Duodenal mucosa (tissue), 2 donors: ENCODE data around the gene AHCYL1.

Experiments used
- H3K27ac ChIP-seq: one replicate; pipeline ENCODE4 v1.7.0; 2013; ENCODE audit warnings: low read depth, low read length
- H3K27me3 ChIP-seq, 2 donors: one replicate each; pipeline ENCODE4 v1.7.0; 2013; ENCODE audit warnings: low read length in 2 of 2, control low read depth in 1 of 2; ENCODE audit not compliant: insufficient read depth in 2 of 2, control insufficient read depth in 1 of 2
- H3K36me3 ChIP-seq, 2 donors: one replicate each; pipeline ENCODE4 v1.7.0; 2013; ENCODE audit warnings: low read length in 2 of 2, control low read depth in 1 of 2; ENCODE audit not compliant: insufficient read depth in 2 of 2, control insufficient read depth in 1 of 2
- H3K4me1 ChIP-seq, 2 donors: one replicate each; pipeline ENCODE4 v1.7.0; 2013; ENCODE audit warnings: low read length in 2 of 2, control low read depth in 1 of 2; ENCODE audit not compliant: insufficient read depth in 2 of 2, control insufficient read depth in 1 of 2
- H3K4me3 ChIP-seq, 2 donors: one replicate each; pipeline ENCODE4 v1.7.0; 2013; ENCODE audit warnings: low read length in 2 of 2, low read depth in 1 of 2
- H3K9ac ChIP-seq, 2 donors: one replicate each; pipeline ENCODE4 v1.7.0; 2013; ENCODE audit warnings: low read length in 2 of 2, low read depth in 1 of 2
- H3K9me3 ChIP-seq, 2 donors: one replicate each; pipeline ENCODE4 v1.7.0; 2013; ENCODE audit warnings: low read length in 2 of 2, control low read depth in 1 of 2; ENCODE audit not compliant: control insufficient read depth in 1 of 2

The AHCYL1 gene

DNA sequence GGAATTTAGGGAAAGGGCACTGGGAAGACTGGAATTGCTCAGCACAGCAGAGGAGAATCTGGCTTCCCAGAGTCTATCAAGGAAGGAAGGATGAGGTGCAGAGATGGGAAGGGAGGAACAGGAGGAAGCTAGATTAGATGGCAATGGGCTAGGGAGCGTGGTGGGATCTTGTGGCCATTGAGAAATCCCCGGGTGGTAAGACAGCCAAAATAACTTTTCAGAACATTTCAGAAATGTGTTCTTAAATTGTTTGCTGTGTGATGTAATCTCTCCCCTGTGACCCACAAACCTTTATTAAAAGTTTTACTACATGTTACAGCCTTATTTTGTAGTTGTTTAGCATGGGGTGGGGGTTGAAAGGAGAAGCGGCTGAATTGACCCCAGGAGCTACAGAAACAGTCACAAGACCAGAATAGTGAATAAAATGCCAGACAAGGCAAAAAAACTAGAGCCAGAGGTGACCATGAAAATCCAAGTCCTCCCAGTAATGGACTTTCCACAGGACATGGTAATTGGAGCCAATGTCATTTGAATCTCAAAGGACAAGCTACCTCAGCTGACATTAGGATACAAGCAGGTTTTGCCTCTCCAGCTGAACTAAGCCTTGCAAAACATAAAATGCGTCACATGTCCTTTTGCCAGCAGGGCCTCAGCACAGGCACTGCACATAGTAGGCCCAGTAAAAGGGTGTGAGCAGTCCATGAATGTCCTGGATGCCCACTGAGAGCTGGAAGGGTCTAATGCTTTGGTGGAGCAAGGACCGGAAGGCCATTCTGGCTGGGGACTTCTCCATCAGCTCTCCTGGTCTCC, 980 bp upstream of the AHCYL1 start:
- Histone ChIP-seq H3K27me3 (no peaks in the 10 kb centered on the region), H3K4me1 (peaks cover 38 to 52% of the 10 kb centered on the region in 2 donors), H3K9me3 (no peaks in the 10 kb centered on the region), H3K9ac (no peak overlapping the region), H3K36me3 (no peaks in the 10 kb centered on the region), H3K27ac (no peak overlapping the region), H3K4me3 (no peak overlapping the region)

GRCh38 chr1:109984190-109984455, 442 bp upstream of the AHCYL1 start:
- H3K4me1 ChIP-seq = peaks cover 42 to 56% of the 10 kb centered on the region in 2 donors
- no peaks in the 10 kb centered on the region for H3K36me3 ChIP-seq
- H3K4me3 ChIP-seq = peak overlapping the region; percentile 83 to 94
- no peaks in the 10 kb centered on the region for H3K27me3 ChIP-seq
- H3K9ac ChIP-seq = peak overlapping the region in 1 of 2 donors; percentile 90
- H3K27ac ChIP-seq = no peak overlapping the region
- no peaks in the 10 kb centered on the region for H3K9me3 ChIP-seq

- no peaks in the 10 kb centered on the region for H3K27me3 ChIP-seq
- peak overlapping the region; percentile 83 to 94 for H3K4me3 ChIP-seq
- H3K4me1 ChIP-seq = peaks cover 47 to 48% of the 10 kb centered on the region in 2 donors
- peaks cover 0 to 3% of the 10 kb centered on the region in 2 donors for H3K36me3 ChIP-seq
- peak overlapping the region; percentile 90 to 98 for H3K9ac ChIP-seq
- peak overlapping the region; percentile 93 for H3K27ac ChIP-seq
- no peaks in the 10 kb centered on the region for H3K9me3 ChIP-seq
Observed at GRCh38 chr1:109985247-109986053, 885 bp downstream of the AHCYL1 start.

GRCh38 chr1:109986054-109986444, 1.5 kb downstream of the AHCYL1 start:
- Histone ChIP-seq H3K27me3 (no peaks in the 10 kb centered on the region), H3K27ac (no peak overlapping the region), H3K9me3 (no peaks in the 10 kb centered on the region), H3K36me3 (peaks cover 0 to 3% of the 10 kb centered on the region in 2 donors), H3K9ac (peak overlapping the region; percentile 90 to 98), H3K4me1 (peaks cover 42 to 44% of the 10 kb centered on the region in 2 donors), H3K4me3 (peak overlapping the region; percentile 83 to 94)

DNA sequence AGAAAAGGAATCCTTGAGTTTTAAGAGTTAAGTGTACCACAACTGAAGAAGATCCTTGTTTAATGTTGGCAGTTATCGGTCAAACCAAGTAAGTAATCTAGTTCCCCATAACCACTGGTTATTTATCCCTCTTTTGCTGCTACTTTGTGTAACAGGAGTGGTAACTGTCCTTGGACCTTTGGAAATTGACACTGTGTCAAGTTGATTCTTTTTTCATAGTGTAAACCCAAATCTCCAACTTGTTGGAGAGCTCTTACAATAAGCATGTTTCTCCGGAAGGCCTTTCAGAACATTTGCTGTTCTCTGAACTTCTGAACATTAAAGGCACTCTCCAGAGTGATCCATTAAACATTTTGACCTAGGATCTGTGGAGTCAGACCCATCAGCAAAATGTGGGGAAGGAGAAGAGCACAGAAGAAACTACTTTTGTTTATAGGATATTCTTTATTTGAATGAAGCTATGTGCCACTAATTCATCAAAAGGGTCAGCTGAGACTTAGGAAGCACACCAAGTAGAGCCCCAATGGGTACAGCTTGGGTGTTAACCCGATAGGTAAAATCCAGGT, 3.9 kb downstream of the AHCYL1 start:
- H3K4me3 ChIP-seq = no peak overlapping the region
- peaks cover 44 to 52% of the 10 kb centered on the region in 2 donors for H3K4me1 ChIP-seq
- H3K36me3 ChIP-seq = peaks cover 0 to 3% of the 10 kb centered on the region in 2 donors
- no peak overlapping the region for H3K27ac ChIP-seq
- no peak overlapping the region for H3K9ac ChIP-seq
- no peaks in the 10 kb centered on the region for H3K9me3 ChIP-seq
- H3K27me3 ChIP-seq = no peaks in the 10 kb centered on the region

GRCh38 chr1:109989506-109990301, 5.1 kb downstream of the AHCYL1 start:
- H3K27me3 ChIP-seq = no peaks in the 10 kb centered on the region
- H3K9me3 ChIP-seq = no peaks in the 10 kb centered on the region
- peaks cover 0 to 3% of the 10 kb centered on the region in 2 donors for H3K36me3 ChIP-seq
- H3K27ac ChIP-seq = no peak overlapping the region
- H3K9ac ChIP-seq = no peak overlapping the region
- H3K4me1 ChIP-seq = peaks cover 47 to 60% of the 10 kb centered on the region in 2 donors
- no peak overlapping the region for H3K4me3 ChIP-seq

- Histone ChIP-seq H3K9ac (no peak overlapping the region), H3K4me1 (peaks cover 49 to 66% of the 10 kb centered on the region in 2 donors), H3K36me3 (peaks cover under 1 to 3% of the 10 kb centered on the region in 2 donors), H3K27ac (no peak overlapping the region), H3K4me3 (no peak overlapping the region), H3K9me3 (no peaks in the 10 kb centered on the region), H3K27me3 (no peaks in the 10 kb centered on the region)
Observed at GRCh38 chr1:109990302-109990653, 5.7 kb downstream of the AHCYL1 start.

- Histone ChIP-seq H3K27me3 (no peaks in the 10 kb centered on the region), H3K27ac (no peak overlapping the region), H3K4me3 (no peak overlapping the region), H3K9ac (no peak overlapping the region), H3K4me1 (peaks cover 38 to 62% of the 10 kb centered on the region in 2 donors), H3K36me3 (peaks cover 5 to 8% of the 10 kb centered on the region in 2 donors), H3K9me3 (no peaks in the 10 kb centered on the region)
Observed at GRCh38 chr1:109991400-109991925, 6.9 kb downstream of the AHCYL1 start.

DNA sequence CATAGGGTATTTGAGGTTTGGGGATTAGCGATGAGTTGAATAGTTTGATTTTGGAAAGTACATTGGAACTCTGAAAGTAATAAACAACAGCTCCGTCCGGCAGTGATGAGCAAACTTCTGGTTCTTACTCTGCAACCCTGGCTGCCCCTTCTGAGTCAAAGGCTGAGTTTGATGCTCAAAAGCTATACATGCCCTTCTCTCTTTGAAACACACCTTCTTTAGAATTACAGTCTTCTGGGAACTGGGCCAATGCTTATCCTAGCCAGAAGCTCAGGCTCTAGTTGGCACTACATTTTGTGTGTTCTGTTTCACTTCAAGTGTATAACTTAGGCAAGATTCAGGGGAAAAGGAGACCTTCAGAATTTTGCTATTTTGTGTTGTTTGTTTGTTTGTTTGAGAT, 9.3 kb downstream of the AHCYL1 start:
- H3K27ac ChIP-seq = no peak overlapping the region
- H3K9me3 ChIP-seq = no peaks in the 10 kb centered on the region
- no peak overlapping the region for H3K4me3 ChIP-seq
- H3K36me3 ChIP-seq = peaks cover 8 to 12% of the 10 kb centered on the region in 2 donors
- H3K4me1 ChIP-seq = peaks cover 23 to 46% of the 10 kb centered on the region in 2 donors
- no peak overlapping the region for H3K9ac ChIP-seq
- H3K27me3 ChIP-seq = no peaks in the 10 kb centered on the region
